Tibial nerve (tissue), 4 donors: Measurements from ENCODE around the gene GPC3.
A peak's percentile ranks its signal among the peaks of the same experiment; 100 is the strongest.

ENCODE experiments used
- CTCF ChIP-seq, 5 experiments: fragments of 200-600 bp in 3 of 5; fragments of 450-650 bp in 2 of 5; sonication (generic) in 3 of 5; IDR thresholded peaks; one replicate each; pipeline ENCODE4 v1.5.1; 2016 to 2019; ENCODE audit warnings: antibody characterized with exemption in 5 of 5, mild to moderate bottlenecking in 3 of 5, moderate library complexity in 2 of 5
- EP300 ChIP-seq, 2 donors: sonication (generic); formaldehyde crosslinking; IDR thresholded peaks; one replicate each; pipeline ENCODE4 v1.6.1; 2017; ENCODE audit warnings: antibody characterized with exemption in 2 of 2, mild to moderate bottlenecking in 1 of 2
- POLR2A ChIP-seq, 2 donors: fragments of 450-650 bp; IDR thresholded peaks; one replicate each; pipeline ENCODE4 v1.6.1; 2017; ENCODE audit warnings: antibody characterized with exemption in 2 of 2, mild to moderate bottlenecking in 2 of 2, moderate library complexity in 2 of 2

GRCh38 chrX:133776072-133776471 is 209.3 kb downstream of the GPC3 start:
- TF ChIP-seq CTCF (IDR thresholded peaks at IDR 0.05) (peak in 1 of 5 experiments; percentile 25), POLR2A (IDR thresholded peaks at IDR 0.05) (no peak), EP300 (IDR thresholded peaks at IDR 0.05) (no peak)
